Inflammatory macrophage treated with lipopolysaccharide for 4 hours (primary cell): ENCODE data around the gene AP2S1.

Source experiments
- DNase-seq: peaks from one replicate; pipeline ENCODE4 v3.0.0-alpha.2; 2020

Gene AP2S1

GRCh38 chr19:46797881-46798280, 52.8 kb downstream of the AP2S1 start:
- no peak for DNase-seq

GRCh38 chr19:46791944-46792343, 58.7 kb downstream of the AP2S1 start:
- peak; percentile 13 for DNase-seq

GRCh38 chr19:46789371-46789770, 61.3 kb downstream of the AP2S1 start:
- no peak for DNase-seq

GRCh38 chr19:46788968-46789338, 61.7 kb downstream of the AP2S1 start:
- no peak for DNase-seq

GRCh38 chr19:46788262-46788967, 62.2 kb downstream of the AP2S1 start, which contains the start of gene SLC1A5:
Gene SLC1A5 (minus strand): TSS chr19:46788594. CDS start chr19:46787965, 629 bp downstream.
- DNase-seq: peak; percentile 96
